ENCODE measurements around the gene TBX18. TPM values are rescaled to one million over a fixed set of nuclear protein-coding genes. Genes with fewer than 3 reads are reported as not detected.
A peak's percentile ranks its signal among the peaks of the same experiment; 100 is the strongest.

Gene TBX18
- polyA plus RNA-seq, 1 experiment, result 34.5 TPM

- ChIA-PET CTCF (interaction anchor here (0.6 to 1.5 kb wide), 4 partner anchors 9 to 128 kb away, joined by 3 read pairs; no protein-coding TSS in a partner anchor), POLR2A (interaction anchor here (0.6 kb wide), 1 partner anchor 271 kb away, joined by 3 read pairs; no protein-coding TSS in a partner anchor)
- no peak overlapping the region for H3K4me3 ChIP-seq (ENCODE audit: low read depth, low read length)
- TF ChIP-seq CTCF (IDR thresholded peaks at IDR 0.05; ENCODE audit: insufficient read depth, low read depth, low read length), result no peak
- H3K36me3 ChIP-seq (ENCODE audit: control insufficient read depth, insufficient read depth, low read length), result no peaks in the 10 kb centered on the region; the same call in 1 of the 2 replicates
- DNase-seq (ENCODE audit: low read depth), result no peak
- H3K27me3 ChIP-seq (ENCODE audit: control insufficient read depth, insufficient read depth, low read length), result no peaks in the 10 kb centered on the region
Measured at GRCh38 chr6:84753173-84753572, 11.2 kb downstream of the TBX18 start.

GRCh38 chr6:84752118-84752850, 12.1 kb downstream of the TBX18 start:
- ChIA-PET POLR2A (interaction anchor here (0.6 to 0.9 kb wide), 2 partner anchors 10 to 356 kb away, joined by 4 read pairs; no protein-coding TSS in a partner anchor), CTCF (interaction anchor here (0.6 to 1.5 kb wide), 5 partner anchors 18 to 324 kb away, joined by 3 to 4 read pairs (median 3); no protein-coding TSS in a partner anchor)
- H3K4me3 ChIP-seq (ENCODE audit: low read depth, low read length), result no peak overlapping the region
- H3K36me3 ChIP-seq (ENCODE audit: control insufficient read depth, insufficient read depth, low read length), result no peaks in the 10 kb centered on the region; the same call in none of the 2 replicates
- 0 out of 2 replicates have a peak, but pooled peaks have one; percentile 4 for TF ChIP-seq CTCF (IDR thresholded peaks at IDR 0.05; ENCODE audit: insufficient read depth, low read depth, low read length)
- DNase-seq (ENCODE audit: low read depth), result no peak
- no peaks in the 10 kb centered on the region for H3K27me3 ChIP-seq (ENCODE audit: control insufficient read depth, insufficient read depth, low read length)

- Histone ChIP-seq H3K36me3 (ENCODE audit: control insufficient read depth, insufficient read depth, low read length) (no peaks in the 10 kb centered on the region; the same call in 1 of the 2 replicates), H3K27me3 (ENCODE audit: control insufficient read depth, insufficient read depth, low read length) (no peaks in the 10 kb centered on the region), H3K4me3 (ENCODE audit: low read depth, low read length) (no peak overlapping the region)
- TF ChIP-seq CTCF (IDR thresholded peaks at IDR 0.05; ENCODE audit: insufficient read depth, low read depth, low read length), result no peak
- ChIA-PET CTCF (interaction anchor here (0.7 to 0.9 kb wide), 3 partner anchors 8 to 25 kb away, joined by 3 read pairs; no protein-coding TSS in a partner anchor), POLR2A (interaction anchor here (0.5 kb wide), 1 partner anchor 90 kb away, joined by 3 read pairs; no protein-coding TSS in a partner anchor)
- peak; percentile 22 for DNase-seq (ENCODE audit: low read depth)
Measured at GRCh38 chr6:84749181-84749580, 15.2 kb downstream of the TBX18 start.

GRCh38 chr6:84748376-84748775, 16.0 kb downstream of the TBX18 start:
- no peak for TF ChIP-seq CTCF (IDR thresholded peaks at IDR 0.05; ENCODE audit: insufficient read depth, low read depth, low read length)
- no peak overlapping the region for H3K4me3 ChIP-seq (ENCODE audit: low read depth, low read length)
- CTCF ChIA-PET, result interaction anchor here (0.7 to 0.9 kb wide), 3 partner anchors 9 to 26 kb away, joined by 3 read pairs; no protein-coding TSS in a partner anchor
- DNase-seq (ENCODE audit: low read depth), result no peak
- POLR2A ChIA-PET, result interaction anchor here (0.5 kb wide), 1 partner anchor 89 kb away, joined by 3 read pairs; no protein-coding TSS in a partner anchor
- no peaks in the 10 kb centered on the region for H3K27me3 ChIP-seq (ENCODE audit: control insufficient read depth, insufficient read depth, low read length)
- peaks cover 2% of the 10 kb centered on the region for H3K36me3 ChIP-seq (ENCODE audit: control insufficient read depth, insufficient read depth, low read length)

GRCh38 chr6:84743616-84744015, 20.8 kb downstream of the TBX18 start:
- no peak overlapping the region for H3K4me3 ChIP-seq (ENCODE audit: low read depth, low read length)
- H3K36me3 ChIP-seq (ENCODE audit: control insufficient read depth, insufficient read depth, low read length), result peaks cover 3% of the 10 kb centered on the region
- TF ChIP-seq CTCF (IDR thresholded peaks at IDR 0.05; ENCODE audit: insufficient read depth, low read depth, low read length), result no peak
- POLR2A ChIA-PET, result no interaction called here
- no peaks in the 10 kb centered on the region for H3K27me3 ChIP-seq (ENCODE audit: control insufficient read depth, insufficient read depth, low read length)
- DNase-seq (ENCODE audit: low read depth), result no peak
- CTCF ChIA-PET, result interaction anchor here (0.6 to 1.7 kb wide), 3 partner anchors 10 to 271 kb away, joined by 3 to 4 read pairs (median 3); no protein-coding TSS in a partner anchor

All from BJ (cell line).